ENCODE measurements around the gene DAO. TPM values are rescaled to one million over a fixed set of nuclear protein-coding genes. Genes with fewer than 3 reads are reported as not detected.

Gene DAO
- total RNA-seq, 1 donor from 2014 or later, result not detected

DNA sequence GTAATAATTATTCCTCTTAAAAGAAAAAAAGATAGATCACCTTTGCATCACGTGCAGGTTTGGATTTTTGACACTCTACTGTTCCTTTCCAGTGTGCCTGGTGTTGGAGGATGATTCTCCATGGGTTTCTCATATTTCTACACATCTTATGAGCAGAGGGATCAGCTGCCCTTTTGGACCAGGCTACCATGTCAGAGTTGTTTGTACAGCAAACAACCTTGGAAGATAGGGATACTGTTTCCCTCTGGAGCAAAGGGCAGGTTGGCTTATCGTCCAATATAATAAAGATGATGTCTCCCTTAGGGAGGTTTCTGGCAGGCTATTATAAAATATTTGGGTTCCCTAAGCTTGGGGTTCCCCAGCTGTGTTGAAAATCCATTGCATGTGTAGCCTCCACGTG lies 42.1 kb downstream of the DAO start:
- no peak for ATAC-seq

DNA sequence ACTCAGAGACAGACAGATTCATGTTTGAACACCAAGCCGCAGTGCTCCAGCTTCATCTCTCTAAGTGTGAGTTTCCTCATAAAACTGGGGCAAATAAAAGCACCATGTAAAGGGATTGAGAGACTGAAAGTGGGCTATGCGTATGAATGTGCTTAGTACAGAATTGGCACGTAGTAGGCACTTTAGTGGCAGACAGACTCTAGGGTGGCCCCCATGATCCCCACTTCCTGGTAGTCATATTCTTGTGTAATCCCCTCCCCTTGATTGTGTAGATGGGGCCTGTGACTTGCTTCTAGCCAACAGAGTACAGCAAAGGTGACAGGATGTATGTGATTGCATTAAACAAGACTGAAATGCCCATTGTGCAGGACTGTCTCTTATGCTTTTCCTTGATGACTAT lies 43.0 kb downstream of the DAO start:
- ATAC-seq, result no peak

DNA sequence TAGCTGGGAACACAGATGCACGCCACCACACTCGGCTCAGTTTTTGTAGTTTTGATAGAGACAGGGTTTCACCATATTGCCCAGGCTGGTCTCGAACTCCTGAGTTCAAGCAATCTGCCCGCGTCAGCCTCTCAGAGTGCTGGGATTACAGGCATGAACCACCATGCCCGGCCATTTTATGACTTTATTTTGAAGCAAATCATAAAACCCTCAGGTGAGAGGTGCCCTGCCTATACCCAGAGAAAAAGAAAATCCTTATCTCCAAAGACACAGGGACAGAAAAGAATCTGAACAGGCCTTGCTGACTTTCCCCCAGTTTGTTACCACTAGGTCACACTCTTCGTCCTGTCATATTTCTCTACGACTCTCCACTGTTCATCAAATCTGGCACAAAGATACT lies 48.8 kb downstream of the DAO start:
- ATAC-seq, result no peak

DNA sequence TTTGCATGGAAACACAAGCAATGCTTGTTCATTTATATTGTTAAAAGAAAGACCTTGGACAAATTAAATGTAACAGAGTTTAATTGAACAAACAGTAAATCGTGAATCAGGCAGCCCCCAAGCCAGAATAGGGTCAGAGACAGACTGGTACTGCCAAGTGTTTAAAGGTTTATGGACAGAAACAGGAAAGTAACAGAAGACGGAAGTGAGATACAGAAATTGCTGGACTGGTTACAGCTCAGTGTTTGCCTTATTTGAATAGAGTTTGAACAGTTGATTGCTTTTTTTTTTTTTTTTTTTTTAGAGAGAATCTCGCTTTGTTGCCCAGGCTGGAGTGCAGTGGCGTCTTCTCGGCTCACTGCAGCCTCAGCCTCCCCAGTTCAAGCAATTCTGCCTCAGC lies 50.3 kb downstream of the DAO start:
- ATAC-seq, result no peak

DNA sequence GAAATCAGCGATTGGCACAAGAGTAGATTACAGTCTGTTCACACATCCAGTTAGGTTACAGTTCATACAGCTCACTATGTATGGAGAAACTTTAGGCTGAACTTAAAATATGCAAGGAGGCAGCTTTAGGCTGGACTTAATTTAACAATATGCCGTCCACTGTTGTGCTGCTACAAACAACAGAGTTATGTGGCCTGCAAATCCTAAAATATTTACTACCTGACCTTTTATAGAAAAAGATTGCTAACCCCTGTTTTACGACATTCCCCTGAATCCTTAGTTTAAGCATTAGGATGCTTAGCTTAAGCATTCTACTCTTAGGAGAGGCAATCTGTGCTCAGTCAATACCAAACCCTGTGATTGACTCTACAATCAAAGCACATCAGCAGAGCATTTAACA lies 50.9 kb downstream of the DAO start:
- no peak for ATAC-seq

DNA sequence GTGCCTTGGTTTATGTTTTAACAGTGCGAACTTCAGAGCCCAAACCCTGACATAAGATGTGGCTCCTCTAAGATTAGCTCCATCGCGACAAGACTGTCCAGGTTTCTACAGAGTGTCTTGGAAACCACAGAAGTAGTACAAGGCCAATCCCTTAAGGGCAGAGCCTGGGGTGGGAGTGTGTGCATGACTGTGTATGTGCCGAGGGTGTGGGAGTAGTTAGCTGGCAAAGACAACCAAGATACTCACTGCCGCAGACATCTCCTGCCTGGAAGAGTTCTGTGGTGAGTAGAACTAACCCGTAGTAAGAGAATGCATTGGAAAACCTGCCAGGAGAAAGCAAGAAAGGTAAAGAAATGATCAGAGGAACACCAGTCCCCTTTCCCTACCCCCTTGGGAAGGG lies 54.1 kb downstream of the DAO start:
- no peak for ATAC-seq

DNA sequence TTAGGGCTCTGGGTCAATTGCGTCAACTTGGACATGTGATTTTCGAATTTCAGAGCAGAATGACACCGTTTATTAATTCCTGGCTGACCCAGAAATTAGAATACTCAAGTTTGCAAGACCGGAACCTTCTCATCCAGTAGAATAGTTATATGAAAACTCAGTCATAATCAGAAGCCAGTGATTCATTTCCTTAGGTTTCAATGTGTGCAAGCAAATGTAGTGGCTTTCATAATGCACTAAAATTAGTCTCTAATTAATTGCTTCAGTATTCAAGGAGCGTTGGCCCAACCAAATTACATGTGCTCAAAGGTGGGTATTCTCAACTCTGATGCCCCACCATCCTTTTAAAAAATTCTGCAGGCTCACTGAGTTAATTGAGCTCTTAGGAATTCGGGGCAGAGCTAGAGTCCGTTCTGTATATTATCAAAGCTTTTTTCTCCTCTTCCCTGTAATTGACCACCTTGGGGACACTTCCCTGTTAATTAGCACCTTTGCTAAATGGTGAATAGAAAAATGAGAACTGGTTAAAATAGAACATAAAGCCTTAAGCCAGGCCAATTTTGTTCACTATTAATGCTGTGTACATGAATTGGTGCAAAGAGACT lies 55.4 kb downstream of the DAO start:
- ATAC-seq, result no peak

DNA sequence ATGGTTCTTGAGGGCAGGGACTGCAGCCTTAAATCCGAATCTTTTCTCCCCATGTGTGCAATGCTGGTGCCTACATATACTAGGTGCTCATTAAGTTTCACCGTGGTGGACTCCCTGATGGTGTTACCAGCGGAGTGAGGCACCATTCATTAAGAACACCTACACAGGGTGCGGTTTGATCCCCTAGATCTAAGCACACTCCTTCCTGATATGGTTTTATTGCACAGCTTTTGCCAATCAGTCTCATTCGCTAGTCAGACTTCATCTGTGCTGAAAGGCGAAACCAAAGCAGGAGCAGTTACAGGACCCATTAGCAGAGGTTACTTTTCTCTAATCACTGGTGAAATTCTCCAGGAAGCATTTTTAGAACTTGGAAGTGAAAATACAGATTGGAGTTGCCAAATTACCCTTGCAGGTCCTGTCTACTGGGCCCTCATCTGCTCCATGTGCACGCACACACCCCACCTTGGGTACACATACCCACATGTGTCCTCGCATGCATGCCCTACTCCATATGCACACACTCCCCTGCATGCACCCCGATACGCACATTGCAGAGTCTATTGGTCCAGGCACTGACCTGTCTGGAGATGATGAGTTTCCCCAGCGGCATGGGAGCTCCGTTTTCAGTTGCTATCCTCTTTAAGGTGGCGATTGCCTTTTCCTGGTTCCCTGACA lies 58.5 kb downstream of the DAO start:
- ATAC-seq, result no peak

DNA sequence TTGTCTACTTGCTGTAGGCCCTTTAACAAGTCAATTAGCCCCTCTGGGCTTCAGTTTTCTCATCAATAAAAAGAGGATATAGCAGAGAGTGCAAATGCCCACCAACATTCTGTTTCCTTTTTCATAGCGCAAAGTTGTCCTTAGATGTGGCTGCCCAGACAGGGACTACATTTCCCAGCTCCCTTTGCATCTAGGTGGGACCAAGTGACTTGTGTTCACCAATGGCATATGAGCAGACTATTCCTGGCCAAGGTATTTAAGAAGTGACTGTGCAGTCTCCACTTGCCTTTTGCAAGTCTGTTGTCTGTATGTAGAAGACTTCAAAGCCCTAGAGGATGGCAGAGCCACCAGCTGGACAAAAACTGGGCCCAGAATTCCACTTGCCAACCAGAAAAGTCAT lies 59.7 kb downstream of the DAO start:
- ATAC-seq, result no peak

DNA sequence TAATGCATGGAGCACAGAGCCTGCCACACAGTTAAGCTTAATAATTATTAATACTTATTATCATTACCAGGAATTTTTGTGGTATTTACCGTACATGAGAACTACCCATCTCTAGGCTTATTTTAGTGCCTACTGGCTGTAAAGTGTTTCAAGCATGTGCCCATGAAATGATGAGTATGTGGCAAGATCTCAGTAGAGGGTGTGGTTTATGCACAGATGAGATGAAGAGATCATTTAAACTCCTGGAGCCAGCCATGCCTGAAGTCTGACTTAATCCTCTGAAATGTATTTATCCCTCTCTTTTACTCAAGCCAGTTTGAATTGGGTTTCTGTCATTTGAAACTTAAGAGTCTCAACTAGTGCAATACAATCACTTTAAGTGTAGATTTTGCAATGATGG lies 60.2 kb downstream of the DAO start:
- ATAC-seq, result no peak

DNA sequence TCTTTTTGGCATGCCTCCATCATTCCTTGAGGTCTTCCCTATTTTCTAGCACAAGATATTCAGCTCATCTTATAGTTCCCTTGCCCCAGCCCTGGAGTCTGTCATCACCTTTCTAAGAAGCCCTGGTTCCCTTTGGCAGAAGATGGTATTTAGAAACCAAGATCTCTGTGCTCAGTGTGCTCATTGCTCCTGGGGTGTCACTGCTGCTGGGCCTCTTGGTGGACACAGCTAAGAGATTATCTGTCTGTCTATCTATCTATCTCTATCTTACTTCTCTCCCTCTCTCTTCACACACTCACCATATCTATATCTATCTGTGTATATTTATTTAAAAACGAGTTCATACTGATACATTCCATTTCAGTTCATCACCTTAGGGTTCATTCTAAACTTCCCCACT lies 67.2 kb downstream of the DAO start:
- no peak for ATAC-seq

DNA sequence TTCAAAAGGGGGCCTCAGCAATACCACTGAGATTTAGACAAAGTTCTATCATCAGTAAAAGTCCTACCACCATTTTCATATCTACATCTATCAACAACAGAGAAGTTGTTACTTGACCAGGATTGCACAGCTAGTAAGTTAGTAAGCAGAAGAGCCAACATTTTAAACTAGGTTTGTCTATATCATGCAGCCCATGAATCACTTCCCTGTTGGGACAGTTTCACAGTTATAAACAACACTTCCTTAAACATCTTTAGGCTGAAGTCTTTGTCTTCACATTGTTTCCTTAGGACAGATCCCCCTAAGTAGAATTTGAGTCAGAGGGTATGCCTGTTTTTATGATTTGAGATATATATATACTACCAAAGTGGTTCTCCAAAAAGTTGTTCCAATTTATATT lies 68.5 kb downstream of the DAO start:
- ATAC-seq, result no peak

DNA sequence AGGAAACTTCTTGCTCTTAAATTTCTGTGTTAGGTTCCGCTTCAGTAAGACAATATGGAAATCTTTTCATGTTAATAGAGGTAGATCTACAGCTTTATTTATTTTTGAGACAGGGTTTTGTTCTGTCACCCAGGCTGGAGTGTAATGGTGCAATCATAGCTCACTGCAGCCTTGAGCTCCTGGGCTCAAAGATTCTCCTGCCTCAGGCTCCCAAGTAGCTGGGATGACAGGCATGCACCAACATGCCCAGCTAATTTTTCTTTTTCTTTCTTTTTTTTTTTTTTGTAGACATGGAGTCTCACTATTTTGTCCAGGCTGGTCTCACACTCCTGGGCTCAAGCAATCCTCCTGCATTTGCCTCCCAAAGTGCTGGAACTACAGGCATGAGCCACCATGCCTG lies 70.1 kb downstream of the DAO start:
- ATAC-seq, result no peak

Other genes with a start within 250 kb of the DAO start
- 0.76 TPM for gene SELPLG, start 246.2 kb upstream of the DAO start, total RNA-seq
- gene CORO1C, start 148.6 kb upstream of the DAO start, total RNA-seq, result 107 TPM
- 16.0 TPM for gene SSH1, start 22.5 kb upstream of the DAO start, total RNA-seq
- not detected for gene SVOP, start 141.0 kb downstream of the DAO start, total RNA-seq
- 10.0 TPM for gene USP30, start 172.5 kb downstream of the DAO start, total RNA-seq
- 14.2 TPM for gene ALKBH2, start 213.4 kb downstream of the DAO start, total RNA-seq
- gene UNG, start 217.5 kb downstream of the DAO start, total RNA-seq, result 32.0 TPM
- gene ACACB, start 236.5 kb downstream of the DAO start, total RNA-seq, result 7.0 TPM

Data from esophagus mucosa (tissue), 1 donor.